ENCODE data around the gene PIGV.

The PIGV gene

DNA sequence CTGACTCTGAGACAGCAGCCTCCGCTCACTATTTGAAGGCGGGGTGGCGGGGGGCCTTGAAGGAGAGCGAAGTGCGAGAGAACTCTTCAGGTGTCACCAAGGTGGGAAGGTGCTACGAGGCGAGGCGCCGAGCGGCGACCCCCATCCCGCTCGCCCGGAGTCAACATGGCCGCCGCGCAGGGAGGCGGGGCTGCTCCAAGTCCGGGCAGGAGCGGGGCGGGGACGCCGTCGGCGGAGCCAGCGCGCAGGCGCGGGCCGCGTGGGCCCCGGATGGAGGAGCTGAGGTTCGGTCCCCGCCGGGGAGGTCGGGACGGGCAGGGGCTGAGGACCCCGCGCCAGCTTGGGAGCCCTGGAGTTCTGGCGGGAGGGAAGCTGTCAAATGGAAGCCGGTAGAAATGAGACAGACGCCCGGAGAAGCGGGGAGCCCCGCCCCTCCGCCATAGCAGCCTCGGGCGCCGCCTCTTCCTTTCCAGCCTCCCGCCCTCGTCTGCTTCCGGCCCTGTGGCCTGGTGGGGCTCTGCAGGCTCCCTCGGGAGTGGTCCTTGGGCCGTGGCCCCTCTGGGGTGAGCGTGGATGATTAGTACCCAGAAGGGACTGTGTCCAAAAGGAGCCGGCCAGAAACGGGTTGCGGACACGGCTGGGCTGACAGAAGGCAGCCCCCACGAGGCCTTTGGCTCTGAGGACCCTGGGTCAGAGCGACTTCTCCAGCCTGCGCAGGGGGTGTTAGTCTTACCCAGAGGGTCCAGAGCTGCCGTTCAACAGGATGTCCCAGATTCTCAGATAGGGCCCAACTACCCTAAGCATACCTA, at the start of gene PIGV:
Gene PIGV (plus strand): TSS at position 245 of the 809 bp plus-strand sequence. CDS start 2,866 bp downstream, outside the sequence.
- peak; percentile 89 for DNase-seq

DNA sequence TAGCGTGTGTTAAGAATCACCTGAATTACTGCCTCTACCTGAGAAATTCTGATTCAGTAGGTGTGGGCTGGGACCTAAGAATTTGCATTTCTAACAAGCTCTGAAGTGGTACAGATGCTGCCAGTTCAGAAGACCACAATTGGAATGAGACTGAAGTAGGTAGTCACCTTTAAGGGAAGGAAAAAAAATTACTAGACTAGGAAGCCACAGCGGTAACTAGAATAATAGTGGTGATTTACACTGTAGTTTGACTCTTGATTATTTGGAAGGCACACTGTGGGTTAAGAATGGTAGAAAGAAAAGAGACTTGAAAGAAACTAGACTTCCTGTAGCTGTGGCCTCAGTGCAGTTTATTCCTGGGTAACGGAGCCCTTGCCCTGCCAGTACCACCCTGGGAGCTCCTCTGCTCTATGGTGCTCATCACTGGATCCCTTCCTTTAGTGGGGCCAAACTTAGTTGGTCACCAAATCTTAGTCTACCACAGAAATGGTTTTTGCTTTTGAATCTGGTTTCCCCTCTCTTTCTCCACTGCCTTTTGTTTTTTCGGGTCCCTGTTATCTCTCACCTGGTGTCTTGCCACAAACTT, 48.3 kb upstream of the PIGV start:
- DNase-seq, result peak; percentile 10

DNA sequence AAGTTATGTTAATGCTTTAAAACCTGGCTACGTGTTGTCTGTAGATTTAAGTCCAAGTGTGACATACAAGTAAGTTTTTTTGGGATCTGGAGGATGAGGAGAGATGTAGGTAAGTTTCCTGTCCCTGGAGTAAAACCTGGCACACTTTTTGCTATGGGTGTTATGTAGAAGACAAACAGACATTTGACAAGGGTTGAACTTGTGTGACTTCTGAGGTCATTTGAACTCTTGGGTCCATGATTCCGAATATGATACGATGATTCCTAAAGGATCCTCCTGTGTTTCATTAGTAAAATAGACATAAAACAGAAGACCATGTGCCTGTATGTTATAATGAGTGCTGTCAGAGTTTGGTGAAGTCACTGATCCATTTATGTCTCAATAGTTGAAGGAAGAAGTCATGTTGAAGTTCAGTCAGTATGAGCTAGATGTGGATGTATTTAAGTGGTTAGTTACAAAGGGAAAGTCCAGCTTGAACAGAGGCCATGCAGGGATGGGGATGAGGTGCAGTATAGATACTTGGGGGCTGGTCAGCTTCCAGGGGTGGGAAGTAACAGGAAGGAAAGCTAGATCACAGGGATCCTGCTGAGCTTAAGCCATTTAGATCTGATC, 47.6 kb upstream of the PIGV start:
- DNase-seq, result no peak

DNA sequence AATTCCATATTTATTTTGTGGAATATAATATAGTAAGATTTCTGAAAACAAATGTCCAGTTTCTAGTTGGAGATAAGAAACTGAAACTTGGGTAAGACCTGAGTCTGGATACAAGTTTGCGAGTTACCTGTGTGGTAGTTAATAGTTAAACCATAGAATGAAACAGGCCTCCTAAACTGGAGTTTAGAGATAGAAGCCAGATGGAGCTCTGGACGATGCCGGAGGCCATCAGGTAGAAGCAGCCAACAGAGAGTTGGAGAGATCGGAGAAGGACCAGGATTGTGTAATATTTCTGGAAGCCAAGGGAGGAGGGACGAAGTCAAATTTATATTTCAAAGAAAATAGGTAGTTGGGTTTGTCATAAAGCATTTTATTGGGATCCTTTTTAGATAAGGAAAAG, 46.8 kb upstream of the PIGV start:
- no peak for DNase-seq

DNA sequence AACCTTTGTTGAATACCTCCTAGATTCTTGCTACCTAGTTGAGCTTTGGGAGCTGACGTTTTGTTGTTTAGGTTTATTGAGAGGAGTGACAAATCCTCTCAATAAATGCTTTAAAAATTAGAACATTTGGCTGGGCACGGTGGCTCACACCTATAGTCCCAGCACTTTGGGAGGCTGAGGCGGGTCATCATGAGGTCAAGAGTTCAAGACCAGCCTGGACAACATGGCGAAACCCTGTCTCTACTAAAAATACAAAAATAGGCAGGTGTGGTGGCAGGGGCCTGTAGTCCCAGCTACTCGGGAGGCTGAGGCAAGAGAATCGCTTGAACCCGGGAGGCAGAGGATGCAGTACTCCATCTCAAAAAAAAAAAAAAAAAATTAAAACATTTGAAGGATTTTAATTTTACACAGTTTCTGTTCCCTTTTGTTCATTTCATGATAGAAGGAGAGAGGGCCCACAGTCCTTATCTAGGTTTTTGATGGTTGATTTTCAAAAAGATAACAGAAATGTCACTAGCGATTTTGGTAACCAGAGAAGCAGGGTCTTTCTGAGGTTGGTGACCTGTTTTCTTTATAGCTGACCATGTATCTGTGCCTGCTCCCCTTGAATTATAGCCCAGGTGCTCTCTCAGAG, 44.2 kb upstream of the PIGV start:
- no peak for DNase-seq

DNA sequence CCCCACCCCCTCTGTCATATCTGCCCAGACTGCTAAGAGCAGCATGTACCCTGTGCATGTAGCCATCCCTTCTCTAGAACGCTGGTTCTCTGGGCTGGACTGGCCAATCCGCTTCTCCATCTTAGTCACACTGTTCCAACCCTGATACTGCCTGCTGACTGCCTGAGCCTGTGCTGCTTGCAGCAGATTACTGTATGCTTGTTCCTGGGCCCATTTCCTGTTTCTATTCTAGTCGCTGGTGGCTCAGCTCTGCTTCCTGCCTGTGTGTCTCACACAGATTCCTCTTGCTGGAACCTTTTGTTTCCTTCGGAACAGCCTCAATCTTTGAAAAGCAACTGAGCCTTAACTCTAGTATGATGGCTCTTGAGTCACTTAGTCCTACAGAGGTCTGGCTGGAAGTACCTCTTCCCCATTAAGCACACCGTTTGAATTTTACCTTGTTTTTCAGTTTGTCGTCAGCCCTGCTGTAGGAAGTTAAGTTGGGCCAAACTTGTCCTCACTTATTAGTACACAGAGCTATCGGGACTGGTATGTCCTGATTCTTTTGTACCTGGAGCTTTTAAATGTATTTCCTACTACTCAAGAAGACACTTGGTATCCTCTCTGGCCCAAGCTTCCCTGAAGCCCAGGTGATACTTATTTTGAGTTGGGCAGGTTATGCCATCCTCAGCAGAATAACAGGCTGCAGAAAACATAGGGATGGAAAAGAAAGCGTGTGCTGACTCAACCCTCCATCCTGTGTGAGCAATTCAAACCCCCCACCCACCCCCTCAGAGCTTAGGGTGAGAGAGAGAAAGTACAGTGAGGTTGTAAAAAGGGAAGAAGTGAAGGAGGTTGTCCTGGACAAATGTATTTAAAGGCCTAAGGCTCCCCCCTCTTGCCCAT, 43.4 kb upstream of the PIGV start:
- peak; percentile 98 for DNase-seq

DNA sequence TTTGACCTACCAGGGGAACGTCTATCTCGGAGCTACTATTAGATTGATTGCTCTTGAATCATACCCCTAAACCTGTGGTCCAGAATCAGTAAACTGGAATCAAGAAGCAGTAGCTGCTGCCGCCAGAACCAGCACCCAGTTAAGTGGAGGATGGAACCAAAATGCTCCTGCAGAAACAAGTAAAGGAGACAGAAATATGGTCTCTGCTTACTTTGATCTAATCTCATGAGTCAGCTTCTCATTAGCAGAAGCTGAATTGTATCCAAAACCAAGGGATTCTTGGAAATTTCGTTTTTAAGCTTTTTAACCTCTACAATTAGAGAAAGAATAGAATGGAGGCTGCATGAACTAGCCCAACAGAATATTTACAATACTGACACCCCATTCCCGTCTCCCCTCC, 42.6 kb upstream of the PIGV start:
- DNase-seq, result no peak

DNA sequence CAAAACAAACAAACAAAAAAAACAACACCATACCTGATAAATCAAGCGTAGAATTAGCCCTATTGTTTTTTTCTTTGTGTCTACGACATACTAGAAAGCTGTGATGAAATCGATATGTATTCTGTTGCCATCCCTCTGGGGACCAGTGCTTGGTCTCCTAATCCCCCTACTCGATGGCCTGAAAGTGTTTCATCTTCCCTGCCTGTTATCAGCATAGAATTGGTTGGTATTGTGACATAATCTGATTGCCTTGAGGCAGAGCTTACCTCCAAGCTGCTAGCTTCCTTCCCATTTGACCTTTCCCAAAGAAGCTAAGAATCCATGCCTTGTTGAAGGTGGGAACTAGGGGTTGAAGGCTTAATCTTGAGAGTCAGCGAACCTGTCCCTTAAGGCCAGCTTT, 40.7 kb upstream of the PIGV start:
- no peak for DNase-seq

DNA sequence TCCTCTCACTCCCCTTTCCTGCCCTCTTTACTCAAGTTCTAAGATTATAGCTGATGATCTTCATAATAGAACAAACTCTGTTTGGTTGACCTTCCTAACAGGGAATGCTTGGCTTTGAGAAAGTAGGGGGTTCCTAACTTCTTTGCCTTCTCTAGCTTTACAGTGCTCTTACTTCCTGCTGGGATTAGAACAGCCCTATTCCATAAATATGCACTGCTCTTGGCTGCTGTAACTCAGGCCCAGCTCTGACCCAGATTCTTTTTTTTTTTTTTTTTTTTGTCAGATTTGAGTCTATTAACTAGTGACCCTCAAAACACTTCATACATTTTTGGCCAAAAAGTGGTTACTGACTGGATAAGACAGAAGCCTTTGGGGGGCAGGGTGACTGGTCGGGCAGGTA, 39.4 kb upstream of the PIGV start:
- DNase-seq, result no peak

DNA sequence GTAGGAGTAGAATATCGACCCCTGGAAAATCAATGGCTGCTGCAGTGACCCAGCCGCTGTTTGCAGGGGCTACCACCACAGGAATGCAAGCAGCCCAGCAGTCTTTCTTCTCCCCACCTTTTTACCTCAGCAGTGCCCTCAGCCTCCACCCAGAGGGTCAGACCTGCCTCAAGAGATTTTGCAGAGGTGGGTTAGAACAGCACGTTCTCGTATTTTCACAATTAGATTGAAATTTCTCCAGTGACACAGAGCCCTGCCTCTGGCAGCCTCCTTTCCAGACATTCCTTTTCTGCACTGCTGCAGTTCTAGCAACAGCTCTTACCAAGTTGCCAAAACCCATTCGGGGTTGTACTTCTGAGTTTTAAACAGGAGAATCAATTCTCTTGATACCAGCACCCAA, 38.3 kb upstream of the PIGV start:
- DNase-seq, result no peak

DNA sequence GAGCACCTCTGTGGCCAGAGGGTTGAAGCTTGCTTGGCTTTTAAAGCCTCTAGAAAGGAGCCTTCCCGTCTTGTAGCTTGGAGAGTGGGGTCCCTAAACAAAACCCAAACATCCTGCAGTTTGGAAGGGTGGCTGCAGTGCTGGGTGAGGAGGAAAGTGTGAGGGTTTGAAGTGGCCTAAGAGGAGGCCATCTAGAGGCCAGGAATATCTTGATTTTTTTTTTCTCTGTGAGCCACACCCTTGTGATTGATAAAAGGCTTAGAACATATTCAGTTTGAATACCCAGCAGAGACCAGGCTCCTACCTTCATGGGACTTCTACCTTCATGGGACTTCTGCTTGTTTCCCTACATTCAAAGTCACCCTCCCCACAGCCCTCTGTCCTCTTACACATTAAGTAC, 37.3 kb upstream of the PIGV start:
- no peak for DNase-seq

DNA sequence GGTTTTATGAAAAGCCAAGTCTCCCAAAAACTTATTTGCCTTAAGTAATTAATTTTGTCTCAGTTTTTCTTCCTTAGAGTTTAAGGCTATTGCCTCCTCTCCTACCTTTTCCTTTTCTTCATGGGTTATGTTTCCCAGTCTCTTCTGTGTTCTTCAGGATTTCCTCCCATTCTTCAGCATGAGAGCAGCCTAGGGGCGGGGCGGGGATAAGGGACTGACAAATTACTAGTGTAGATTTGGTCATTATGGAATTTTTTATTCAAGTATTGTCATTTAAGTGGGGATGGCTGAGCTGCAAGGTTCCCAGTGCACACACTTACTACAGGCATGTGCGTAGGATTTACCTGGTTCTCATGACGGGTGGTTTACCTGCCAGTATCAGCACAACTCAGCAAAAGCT, 35.2 kb upstream of the PIGV start:
- DNase-seq, result no peak

DNA sequence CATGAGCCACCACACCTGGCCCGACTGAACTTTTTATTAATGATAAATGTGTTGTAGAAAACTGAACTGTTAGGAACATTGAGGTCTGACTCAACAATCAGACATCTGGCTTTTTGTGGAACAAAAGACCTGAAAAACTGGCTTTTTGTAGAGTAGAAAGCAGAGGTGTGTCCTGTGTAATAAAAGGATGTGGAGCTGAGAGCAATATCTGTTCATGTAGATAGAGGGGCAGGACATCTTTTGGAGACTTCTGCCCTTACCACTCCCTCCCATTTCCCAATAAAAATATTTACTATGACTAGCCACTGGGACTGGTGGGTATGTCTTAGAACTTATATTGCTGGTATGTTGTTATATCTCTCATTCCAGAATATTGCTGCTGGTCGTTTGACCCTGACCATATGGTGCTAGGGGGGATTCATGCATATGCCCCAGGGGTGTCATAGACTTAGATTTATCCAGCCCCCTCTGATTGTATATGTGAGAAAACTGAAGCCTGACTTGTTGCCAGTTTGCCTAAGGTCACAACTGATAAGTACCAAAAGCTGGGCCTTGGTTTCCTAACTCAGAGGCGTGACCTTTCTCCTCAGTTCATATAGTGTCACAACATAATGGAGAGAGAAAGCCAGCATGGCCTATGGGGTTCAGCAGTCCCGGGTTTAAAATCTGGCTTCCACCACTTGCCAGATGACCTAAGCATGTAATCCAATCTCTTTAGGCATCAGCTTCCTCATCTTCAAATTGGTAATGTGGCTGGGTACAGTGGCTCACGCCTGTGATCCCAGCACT, 33.5 kb upstream of the PIGV start:
- no peak for DNase-seq

DNA sequence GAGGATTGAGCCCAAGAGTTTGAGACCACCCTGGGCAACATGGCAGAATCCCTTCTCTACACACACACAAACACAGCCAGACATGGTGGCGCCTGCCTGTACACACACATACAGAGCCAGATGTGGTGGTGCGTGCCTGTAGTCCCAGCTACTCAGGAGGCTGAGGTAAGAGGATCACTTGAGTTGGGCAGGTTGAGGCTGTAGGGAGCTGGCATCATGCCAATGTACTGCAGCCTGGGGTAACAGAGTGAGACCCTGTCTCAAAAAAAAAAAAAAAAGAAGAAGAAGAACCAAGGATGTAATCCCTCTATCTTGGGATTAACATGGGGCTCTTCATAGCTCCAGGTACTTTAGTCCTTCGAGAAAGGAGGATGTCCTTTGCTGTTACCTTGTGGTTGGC, 29.4 kb upstream of the PIGV start:
- DNase-seq, result no peak

DNA sequence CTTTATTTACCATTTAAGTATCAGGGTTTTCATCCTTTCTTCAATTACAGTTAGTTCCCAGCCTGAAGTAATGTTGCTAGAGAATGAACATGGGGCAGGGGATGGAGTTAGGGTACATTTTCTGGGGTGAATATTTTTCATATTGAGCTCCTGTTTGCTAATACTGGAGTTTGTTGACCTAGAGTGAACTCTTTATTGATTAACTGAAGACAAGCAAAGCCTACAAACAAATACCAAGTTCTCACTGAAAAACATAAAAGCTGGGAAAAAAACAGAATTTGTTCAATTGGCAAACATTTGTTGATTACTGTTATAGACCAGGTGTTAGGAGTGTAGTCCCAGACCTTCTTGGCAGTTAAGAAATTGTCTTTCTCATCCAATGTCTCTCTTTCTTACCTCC, 28.2 kb upstream of the PIGV start:
- no peak for DNase-seq

DNA sequence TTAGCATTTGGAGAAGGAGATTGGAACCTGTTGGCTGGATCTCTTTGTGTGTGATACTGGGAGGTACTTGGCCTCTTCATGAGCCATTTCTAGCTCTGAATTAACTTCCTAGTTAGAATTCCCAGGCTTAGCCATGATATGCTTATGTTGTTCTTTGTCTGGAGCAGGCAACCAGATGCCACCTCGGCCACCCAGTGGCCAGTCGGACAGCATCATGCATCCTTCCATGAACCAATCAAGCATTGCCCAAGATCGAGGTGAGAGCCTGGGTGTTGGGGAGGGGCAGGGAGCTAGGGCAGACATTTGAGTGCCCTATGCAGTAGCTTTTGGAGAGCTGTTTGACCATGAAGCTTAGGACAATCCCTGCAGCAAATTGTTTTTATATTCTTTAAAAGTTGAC, 26.5 kb upstream of the PIGV start:
- DNase-seq, result no peak

DNA sequence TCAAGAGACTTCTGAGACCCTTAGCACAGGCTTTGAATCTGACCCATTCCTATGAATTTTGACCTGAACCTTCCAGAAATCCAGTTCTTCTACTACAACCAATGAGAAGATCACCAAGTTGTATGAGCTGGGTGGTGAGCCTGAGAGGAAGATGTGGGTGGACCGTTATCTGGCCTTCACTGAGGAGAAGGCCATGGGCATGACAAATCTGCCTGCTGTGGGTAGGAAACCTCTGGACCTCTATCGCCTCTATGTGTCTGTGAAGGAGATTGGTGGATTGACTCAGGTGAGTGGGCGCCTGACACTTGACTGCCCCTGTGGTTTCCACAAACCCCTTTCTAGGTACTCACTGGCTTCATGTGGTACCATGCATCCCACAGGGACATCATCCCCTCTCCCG, 20.0 kb upstream of the PIGV start:
- no peak for DNase-seq

DNA sequence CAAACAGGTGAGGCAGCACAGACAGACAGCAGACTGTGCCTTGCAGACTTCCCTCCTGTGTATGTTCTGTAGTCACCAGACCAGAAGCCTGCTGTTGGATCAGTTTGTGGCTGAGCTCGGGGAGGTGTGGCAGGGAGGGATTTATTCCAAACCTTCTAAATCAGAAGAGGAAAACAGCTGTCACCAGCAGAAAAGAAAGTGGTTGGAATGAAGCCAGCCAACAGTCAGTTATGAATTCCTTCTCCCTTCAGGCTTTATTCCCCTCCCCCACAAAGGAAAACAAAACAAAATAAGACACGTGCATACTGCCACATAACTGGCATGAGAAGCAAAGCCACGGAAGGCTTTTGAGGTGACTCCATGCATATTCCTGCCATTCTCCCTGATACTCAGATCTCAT, 19.0 kb upstream of the PIGV start:
- no peak for DNase-seq

DNA sequence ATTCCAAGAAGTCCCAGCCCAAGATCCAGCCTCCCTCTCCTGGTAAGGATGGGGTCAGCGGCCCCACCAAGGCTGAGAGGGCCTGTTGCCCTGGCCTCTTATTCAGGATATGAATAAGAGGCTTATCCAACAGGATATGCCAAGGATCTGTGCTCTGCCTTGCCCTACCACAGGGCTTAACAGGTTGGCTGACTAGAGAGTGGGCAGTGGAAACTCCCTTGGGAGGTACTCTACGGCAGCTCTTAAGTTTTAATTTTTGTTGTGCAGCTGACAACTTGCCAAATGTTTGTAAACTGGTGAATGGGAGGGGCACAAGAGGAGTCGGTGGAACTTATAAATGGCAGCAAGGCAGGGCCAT, 16.5 kb upstream of the PIGV start:
- no peak for DNase-seq

DNA sequence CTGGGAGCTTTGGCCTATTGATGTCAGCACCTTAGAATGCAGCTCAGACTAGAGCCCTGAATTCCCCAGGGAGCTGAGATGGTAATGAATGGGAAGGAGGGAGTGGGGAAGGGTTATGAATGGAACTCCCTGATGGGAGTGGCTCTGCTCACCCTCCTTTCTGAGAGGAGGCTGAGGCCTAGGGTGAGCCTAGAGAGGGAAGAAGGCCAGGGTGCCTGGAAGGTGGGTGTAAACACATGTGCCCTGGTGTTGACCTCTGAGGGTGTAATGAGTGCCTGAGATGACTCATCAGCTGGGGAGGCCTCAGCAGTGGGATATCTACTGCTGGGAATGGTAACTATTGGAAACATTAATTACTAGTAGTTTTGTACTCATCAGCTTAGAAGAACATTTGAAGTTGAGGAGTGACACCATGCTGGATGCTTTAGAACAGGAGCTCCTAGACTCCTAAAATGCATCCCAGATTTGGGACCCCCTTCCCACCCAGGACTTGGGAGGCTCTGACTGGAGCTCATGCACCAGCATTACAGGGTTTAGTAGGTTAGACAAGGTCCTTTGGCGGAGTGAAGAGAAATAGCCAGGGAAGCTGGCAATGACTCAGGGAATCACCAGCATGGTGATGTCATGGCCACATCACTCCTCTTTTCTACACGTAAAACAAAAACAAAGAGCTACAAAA, 16.0 kb upstream of the PIGV start:
- peak; percentile 23 for DNase-seq

DNA sequence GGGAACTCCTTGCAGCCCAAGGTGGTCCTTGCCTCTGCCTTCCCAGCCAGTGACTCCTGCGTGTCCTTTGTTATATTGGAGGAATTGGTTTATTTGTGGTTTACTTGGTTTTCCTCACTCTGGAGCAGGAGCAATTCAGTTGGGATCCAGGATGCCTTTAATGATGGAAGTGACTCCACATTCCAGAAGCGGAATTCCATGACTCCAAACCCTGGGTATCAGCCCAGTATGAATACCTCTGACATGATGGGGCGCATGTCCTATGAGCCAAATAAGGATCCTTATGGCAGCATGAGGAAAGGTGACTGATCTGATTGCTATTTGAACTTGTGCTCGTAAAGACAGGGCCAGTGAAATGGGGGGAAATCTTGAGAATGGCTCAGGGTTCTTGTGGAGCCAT, 15.1 kb upstream of the PIGV start:
- no peak for DNase-seq

DNA sequence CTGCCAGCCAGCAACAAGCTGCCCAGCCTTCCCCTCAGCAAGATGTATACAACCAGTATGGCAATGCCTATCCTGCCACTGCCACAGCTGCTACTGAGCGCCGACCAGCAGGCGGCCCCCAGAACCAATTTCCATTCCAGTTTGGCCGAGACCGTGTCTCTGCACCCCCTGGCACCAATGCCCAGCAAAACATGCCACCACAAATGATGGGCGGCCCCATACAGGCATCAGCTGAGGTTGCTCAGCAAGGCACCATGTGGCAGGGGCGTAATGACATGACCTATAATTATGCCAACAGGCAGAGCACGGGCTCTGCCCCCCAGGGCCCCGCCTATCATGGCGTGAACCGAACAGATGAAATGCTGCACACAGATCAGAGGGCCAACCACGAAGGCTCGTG, 13.3 kb upstream of the PIGV start:
- DNase-seq, result no peak

Measured in activated CD4-positive, alpha-beta T cell treated with anti-CD3 and anti-CD28 coated beads, Interleukin-2, amount 50 U/mL, for 16 hours (primary cell).